Myocyte (in vitro differentiated cells): ENCODE results near the gene MT1E. TPM values are rescaled to one million over a fixed set of nuclear protein-coding genes. Genes with fewer than 3 reads are reported as not detected.
"Not testable (repeated sequence)": the region's sequence is repeated elsewhere in the genome, so short reads cannot be mapped to it uniquely, and the experiment has no call there.

Experiments used
- DNase-seq: peaks from one replicate; pipeline ENCODE4 v3.0.0-alpha.2; 2012; ENCODE audit warnings: low read depth
- total RNA-seq: library from RNA; depleted of rRNA; stranded (reverse); fragments of >200 nt; gene quantifications from 2 replicates; pipeline ENCODE4 v1.2.3, GENCODE V29; 2014

MT1E gene
- total RNA-seq, 1 donor from 2014 or later = 26.6 TPM

DNA sequence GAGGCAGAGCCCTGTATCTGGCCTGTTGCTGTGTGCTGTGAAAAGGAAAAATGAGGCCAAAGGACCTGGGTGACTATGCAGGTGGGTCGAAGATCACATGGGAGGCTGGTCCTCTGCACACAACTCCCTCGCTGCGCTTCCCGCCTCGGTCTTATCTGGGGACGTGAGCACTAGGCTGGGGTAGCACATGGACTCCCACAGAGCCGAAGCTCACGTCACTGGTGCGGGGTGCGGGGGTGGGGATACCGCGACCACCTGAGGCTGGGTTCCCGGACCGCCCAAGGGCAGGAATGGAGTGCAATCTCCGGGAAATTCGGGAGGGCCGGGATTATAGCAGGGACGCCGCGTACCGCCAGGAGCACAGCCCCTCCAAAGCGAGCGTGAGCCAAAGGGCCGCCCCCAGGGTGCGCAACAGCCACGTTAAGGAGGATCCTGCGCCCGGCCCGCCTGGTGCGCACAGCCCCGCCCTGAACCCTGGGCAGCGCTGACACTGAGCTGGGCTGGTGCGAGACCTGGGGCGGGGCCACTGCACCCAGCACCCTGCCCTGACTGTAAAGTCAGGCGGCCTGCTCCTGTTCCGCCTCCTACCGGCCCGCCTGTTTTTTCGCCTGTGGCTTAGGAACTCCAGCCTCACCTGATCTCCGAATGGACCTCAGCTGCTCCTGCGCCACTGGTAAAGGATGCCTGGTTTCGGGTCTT lies 17.6 kb downstream of the MT1E start:
- peak; percentile 24 for DNase-seq

DNA sequence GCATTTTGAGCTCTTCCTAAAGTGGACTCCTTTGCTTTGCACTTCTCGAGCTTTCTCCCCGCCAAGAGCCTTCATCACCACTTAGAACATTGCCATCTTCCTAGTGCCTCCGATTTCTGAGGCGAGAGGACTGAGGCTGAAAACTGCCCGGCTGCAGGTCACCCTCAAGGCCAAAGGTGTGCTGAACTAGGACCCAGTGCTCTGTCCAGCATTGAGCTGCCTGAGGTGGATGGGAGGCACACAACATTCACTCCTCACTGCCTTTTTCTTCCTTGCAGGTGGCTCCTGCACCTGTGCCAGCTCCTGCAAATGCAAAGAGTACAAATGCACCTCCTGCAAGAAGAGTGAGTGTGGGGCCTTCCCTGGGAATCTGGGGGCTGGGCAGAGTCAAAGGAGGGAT lies 18.3 kb downstream of the MT1E start:
- no peak for DNase-seq

DNA sequence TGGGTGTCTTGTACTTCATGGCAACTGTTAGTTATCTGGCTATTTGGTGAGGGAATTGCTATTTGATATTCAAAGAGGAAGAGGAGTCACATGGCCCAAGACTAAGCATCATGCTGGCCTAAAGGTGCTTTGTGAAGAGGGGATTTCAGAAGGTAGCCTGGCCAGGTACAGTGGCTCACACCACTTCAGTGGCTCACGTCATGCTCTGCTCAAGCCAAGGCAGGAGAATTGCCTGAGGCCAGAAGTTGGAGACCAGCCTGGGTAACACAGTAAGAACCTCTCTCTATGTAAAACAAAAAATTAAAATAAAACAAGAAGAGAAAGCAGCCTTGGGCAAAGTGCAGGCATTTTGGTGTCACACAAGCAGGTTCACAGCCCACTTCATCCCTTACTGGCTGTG lies 19.7 kb downstream of the MT1E start:
- DNase-seq = no peak

DNA sequence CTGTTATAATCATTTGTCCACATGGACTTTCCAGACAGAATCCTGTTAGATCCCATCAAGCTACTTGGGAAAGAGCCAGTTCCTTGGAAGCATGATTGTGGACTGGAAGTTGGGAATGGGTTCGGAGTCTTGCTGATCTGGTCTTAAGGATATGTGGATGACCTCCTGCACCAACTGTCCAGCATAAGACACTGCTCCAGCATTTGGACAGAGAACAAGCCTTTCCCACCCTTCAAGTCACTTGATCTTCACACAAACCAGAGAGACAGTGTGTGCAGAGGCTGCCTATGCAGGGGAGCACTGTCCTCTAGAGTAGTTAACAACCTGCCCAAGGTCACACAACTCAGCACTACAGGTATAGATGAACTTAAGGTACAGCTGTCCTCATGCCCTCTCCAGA lies 20.3 kb downstream of the MT1E start:
- no peak for DNase-seq

DNA sequence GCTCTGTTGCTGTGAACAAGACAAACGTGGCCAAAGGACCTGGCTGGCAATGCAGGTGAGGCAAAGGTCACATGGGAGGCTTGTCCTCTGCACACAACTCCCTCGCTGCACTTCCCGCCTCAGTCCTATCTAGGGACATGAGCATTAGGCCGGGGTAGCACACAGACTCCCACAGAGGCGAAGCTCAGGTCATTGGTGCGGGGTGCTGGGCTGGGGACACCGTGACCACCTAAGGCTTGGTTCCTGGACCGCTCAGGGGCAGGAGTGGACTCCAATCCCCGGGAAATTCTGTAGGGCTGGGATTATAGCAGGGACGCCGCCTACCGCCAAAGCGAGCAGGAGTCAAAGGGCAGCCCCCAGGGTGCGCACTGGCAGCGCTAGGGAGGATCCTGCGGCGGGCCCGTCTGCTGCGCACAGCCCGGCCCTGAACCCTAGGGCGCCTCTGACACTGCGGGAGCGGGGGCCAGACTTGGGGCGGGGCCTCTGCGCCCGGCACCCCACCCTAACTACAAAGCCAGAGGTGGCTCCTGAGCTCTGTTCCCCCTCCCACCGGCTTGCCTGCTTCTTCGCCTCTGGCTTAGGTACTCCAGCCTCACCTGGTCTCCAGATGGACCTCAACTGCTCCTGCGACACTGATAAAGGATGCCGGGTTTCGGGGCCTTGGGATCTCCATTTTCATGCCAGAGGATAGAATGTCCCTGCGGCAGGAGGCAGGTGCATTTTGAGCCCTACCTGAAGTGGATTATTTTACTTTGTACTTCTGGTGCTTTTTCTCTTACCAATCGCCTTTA lies 22.3 kb downstream of the MT1E start:
- no peak for DNase-seq

DNA sequence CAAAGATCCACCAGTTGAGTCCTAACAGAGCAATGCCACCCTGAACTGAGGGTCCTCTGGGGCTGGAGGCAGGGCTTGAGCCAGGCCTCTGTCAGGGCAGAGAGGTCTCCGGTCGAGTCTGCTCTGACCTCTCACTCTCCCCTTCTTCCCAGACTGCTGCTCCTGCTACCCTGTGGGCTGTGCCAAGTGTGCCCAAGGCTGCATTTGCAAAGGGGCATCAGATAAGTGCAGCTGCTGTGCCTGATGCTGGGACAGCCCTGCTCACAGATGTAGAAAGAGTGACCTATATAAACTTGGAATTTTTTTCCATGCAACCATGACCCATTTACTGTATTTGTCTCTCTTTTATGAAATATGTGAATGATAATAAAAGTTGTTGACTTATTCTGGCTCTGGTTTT lies 23.7 kb downstream of the MT1E start:
- DNase-seq = no peak

DNA sequence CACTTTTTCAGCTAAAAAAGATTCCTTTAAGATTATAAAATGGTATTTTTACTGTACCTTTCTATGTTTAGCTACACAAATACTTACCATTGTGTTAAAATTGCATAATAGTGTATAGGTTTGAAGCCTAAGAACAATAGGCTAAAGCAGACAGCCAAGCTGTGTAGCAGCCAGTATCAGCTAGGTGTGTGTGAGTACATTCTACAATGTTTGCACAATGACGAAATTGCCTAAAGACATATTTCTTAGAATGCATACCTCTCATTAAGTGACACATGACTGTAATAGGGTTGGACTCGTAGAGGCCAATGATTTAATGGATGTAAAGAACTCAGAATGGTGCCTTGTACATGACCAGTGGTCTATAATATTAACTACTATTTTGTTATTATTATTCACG lies 24.2 kb downstream of the MT1E start:
- no peak for DNase-seq

GRCh38 chr16:56651586-56651985 lies 26.0 kb downstream of the MT1E start, which contains the start of gene MT1B:
MT1B (plus strand) TSS chr16:56651886; CDS start chr16:56651954, 68 bp downstream.
- no peak for DNase-seq

GRCh38 chr16:56652600-56652999 lies 27.0 kb downstream of the MT1E start:
- DNase-seq = peak; percentile 13

GRCh38 chr16:56653218-56653617 lies 27.6 kb downstream of the MT1E start:
- DNase-seq = no peak

GRCh38 chr16:56657555-56658326 lies 32.2 kb downstream of the MT1E start, which contains the start of gene MT1F:
MT1F (plus strand) TSS chr16:56657959; CDS start chr16:56658059, 100 bp downstream.
- DNase-seq = no peak

DNA sequence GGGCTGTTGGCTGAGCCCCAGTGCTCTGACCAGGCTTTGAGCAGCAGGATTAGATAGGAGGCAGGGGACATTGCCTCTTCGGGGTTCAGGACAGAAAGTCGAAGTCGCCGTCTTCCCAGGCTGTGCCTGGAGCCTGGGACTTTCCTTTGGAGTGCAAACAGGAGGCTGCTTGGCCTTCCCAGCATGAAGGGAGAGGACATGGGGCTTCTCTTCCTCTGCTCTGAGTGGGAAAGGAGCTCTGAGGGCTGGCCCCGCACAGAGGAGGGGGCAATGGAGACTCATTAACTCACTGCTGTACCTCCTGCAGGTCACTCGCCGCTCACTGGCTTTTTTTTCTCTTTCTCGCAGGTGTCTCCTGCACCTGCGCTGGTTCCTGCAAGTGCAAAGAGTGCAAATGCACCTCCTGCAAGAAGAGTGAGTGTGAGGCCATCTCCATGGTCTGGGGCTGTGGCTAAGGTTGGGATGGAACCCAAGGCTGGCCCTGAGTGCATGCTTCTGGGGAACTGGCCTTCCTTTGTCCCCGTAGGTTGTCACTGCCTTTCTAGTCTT lies 32.8 kb downstream of the MT1E start:
- no peak for DNase-seq

GRCh38 chr16:56662357-56663354 lies 37.1 kb downstream of the MT1E start:
- DNase-seq = no peak

GRCh38 chr16:56664506-56664905 lies 38.9 kb downstream of the MT1E start:
- DNase-seq = no peak

GRCh38 chr16:56665286-56666261 lies 40.0 kb downstream of the MT1E start:
- not testable (repeated sequence) for DNase-seq

GRCh38 chr16:56667581-56668571 lies 42.3 kb downstream of the MT1E start, which contains the start of gene MT1G:
MT1G (minus strand) TSS chr16:56668065; CDS start chr16:56667993, 72 bp downstream.
- DNase-seq = no peak

- no peak for DNase-seq
Measured at GRCh38 chr16:56669005-56669839, 43.6 kb downstream of the MT1E start, which contains the start of gene MT1H. MT1H (plus strand) TSS chr16:56669814; CDS start chr16:56669885, 71 bp downstream.
